IPS-NIHi7 (cell line): ENCODE results near the gene USP53.
"Not testable (repeated sequence)": the region's sequence is repeated elsewhere in the genome, so short reads cannot be mapped to it uniquely, and the experiment has no call there.

ENCODE experiments used
- DNase-seq: peaks from one replicate; pipeline ENCODE4 v3.0.0; 2012; ENCODE audit warnings: mixed read lengths; ENCODE audit errors: extremely low spot score

Gene USP53

DNA sequence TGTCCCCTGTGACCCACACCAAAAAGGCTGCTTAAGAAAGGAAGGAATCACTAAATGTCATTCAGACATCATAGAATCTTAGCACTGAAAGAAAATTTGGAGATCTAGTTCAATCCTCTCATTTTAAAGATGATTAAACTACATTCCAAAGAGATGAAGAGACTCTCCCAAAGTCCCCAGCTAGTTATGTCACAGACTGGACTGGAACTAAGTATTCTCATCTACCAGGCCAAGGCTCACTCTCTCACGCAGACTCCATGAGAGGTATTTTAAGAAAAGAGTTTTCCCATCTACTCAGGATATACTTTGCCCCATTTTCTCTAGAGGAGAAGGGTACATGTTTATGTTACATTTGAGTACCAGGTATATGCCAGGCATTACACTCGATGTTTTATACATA is 102.5 kb downstream of the USP53 start:
- DNase-seq, result no peak

DNA sequence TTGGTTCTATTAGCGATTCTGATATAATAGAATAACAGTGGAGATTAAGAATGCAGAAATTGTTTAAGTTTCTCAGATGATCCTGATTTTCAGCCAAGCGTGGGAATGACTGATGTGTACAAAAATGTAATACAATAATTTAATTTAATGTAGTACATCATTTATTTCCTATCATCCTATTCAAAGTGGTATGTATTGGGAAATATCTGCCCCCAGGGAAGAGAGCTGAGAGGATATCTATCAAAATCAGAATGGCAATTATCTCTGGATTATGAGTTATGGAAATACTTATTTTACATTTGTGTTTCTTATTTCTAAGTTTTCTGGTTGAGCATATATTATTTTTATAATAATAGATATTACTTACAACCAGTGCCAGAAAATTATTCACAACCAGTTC is 105.5 kb downstream of the USP53 start:
- no peak for DNase-seq

DNA sequence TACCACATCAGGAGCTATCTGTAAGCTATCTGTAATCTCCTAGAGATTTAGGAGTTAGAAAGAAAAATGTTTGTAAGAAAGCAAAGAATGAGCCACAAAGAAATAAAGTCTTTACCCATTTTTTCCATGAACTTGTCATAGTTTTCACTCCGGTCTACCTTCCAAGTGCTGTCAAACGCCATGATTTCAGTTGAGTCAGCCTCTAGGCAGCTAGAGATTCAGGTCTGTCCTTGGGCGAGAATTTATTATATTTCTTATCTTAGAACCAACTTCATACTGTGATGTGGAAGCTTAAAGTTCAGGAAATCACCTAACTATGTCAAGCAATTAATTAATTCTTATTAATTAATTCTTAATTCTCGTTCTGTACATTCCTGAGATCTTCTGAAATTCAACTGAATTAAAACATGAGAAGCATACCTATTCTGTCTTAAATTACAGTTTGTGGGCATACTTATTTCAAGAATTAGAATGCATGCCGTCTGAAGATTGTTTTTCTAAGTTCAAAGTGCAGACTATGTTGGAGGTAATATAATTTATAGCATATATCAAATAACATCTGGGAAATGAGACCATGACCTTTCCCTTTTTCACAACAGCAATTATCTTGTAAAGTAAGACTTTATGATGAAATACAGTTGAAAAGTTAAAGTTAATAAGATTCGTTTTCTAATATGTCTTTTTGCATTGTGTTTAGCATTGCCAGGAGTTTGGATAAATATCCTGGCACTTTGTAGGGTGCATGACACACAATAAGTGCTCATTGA is 109.6 kb downstream of the USP53 start, which contains the start of gene FABP2:
TSS of gene FABP2 (minus strand) at position 218 of the 767 bp plus-strand sequence. CDS start at position 182, 36 bp downstream.
- DNase-seq, result no peak

DNA sequence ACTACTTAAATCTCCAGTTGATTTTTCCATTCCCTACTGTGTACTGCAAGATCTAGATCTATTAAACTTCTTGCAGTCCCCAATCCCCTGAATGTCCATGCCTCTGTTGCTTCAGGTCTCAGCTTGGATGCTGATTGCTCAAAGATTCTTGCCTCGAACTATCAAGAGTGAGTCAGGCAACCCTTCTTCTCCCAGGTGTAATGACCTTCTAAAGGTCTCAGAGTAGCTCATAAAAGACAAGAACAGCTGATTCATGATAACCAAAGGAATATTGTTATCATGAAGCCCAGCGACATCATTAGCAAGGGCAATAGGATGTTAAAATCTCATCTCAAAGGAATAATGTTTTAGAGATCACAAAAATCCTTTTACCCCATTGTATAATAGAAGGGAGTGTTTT is 116.2 kb downstream of the USP53 start:
- no peak for DNase-seq

DNA sequence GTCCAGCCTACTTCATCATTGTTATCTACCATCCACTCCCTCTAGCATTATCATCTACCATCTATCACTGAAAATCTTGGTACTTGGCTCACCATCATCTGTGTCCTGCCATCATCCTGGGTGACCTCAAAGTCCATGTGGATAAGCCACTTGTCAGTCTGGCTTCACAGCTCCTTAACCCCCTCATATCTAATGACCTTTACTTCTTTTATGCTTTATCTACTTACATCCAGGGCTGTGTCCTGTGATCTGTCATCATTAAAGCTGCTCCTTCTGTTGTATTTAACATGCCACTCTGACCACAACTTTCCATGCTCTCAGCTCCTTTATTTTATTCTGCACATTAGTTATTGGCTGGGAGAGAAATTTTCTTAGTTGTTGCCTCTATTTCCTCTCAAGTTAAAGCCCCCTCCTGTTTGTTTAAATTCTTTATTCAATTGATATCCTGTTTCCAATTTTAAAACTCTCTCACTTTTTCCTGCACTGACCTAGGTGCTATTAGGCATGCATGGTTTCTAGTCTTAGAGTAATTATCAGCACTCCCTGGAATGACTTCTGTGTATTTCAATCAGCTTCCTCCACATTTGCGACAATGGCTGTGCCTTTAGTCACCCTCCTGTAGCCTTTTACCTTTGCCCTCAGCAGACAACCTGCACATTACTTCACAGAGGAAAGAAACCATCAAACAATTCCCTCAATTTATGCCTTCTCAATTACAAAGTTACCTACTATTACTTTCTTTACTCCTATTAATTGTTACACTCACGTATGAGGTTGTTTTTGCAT is 117.5 kb downstream of the USP53 start:
- DNase-seq, result no peak

DNA sequence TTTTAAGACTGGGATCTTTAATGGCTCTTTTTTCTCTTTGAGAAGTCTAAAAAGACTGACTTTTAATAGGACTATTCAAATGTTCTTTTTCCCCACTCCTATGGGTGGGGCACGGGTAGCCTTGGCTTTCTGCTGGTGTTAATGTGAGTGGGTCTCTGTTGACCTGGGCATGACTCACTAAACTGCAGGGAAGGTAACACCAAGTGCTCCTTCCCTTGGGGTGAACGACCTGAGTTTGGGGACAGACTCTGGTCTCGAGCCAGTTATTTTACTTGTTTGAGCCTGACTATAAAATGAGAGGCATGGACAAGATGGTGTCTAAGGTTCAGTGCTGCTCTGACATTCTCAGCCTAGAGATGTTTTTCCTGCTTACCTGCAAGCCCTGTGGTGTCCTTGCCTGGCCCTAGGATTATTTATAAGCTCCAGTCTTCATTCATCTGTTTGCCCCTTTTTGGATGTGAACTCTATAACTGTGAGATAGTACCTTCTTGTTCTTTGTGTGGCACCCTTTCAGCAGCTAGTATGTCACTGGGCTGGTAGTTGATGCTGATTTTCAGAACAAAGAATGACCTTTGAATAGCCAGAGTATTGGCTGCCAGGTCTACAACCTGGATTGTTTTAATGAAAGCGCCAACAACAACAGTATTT is 123.9 kb downstream of the USP53 start:
- DNase-seq, result not testable (repeated sequence)

DNA sequence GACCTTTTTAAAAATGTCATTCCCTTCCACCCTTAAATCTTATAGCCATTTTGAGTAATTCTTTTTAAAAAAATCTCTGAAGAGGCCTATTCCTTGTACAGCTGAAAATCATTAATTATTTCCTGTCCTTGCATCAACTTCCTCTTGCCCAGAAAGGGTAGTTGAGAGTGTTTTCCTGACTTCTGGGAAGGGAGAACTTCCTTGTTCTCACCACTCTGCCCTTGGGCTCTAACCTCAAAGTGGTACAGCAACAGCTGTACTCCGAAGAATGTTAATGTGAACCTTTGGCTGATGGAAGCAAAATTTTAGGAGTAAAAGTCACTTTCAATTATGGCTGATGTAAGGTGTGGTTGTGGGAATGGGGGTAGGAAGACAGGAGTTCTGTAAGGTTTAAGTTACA is 124.5 kb downstream of the USP53 start:
- DNase-seq, result no peak

DNA sequence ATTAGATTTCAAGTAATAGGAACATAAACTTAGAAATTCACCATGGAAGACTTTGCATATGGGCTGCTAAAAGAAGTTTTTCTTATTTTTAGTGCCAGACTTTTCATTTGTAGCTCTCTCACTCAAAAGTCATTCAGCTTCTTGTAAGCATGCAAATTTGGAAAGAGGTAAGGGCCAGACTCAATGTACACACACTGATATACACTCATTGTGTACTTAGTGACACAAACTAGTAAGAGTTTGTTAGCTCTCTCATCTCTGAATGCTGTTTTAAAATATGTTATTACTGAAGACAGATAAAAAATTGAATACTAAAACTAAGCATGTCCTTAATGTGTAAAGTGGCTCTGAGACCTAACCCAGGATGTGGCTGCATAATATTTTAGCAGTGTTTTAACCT is 127.4 kb downstream of the USP53 start:
- not testable (repeated sequence) for DNase-seq

DNA sequence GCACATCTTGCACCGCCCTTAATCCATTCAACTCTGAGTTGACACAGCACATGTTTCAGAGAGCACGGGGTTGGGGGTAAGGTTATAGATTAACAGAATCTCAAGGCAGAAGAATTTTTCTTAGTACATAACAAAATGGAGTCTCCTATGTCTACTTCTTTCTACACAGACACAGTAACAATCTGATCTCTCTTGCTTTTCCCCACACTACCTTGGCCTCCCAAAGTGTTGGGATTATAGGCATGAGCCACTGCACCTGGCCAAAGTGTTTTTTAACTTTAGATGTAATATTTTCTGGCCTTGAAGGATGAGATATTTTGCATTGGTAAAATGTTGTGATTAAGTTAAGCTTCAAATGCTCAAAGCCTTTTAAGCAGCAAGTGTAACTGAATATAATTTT is 130.8 kb downstream of the USP53 start:
- DNase-seq, result not testable (repeated sequence)
